LHCN-M2 (cell line): ENCODE results near the gene ATP6V1G2. TPM values are rescaled to one million over a fixed set of nuclear protein-coding genes. Genes with fewer than 3 reads are reported as not detected.
A peak's percentile ranks its signal among the peaks of the same experiment; 100 is the strongest.
"Not testable (repeated sequence)": the region's sequence is repeated elsewhere in the genome, so short reads cannot be mapped to it uniquely, and the experiment has no call there.

Experiments used
- DNase-seq: peaks from one replicate; pipeline ENCODE4 v3.0.0-alpha.2; 2012; ENCODE audit warnings: low read depth
- polyA plus RNA-seq: library from polyadenylated mRNA; unstranded; fragments of >200 nt; gene quantifications from one replicate; pipeline ENCODE4 v1.2.1, GENCODE V29; 2012; ENCODE audit warnings: missing spikeins
- total RNA-seq: library from RNA; depleted of rRNA; stranded (reverse); fragments of >200 nt; gene quantifications from 2 replicates; pipeline ENCODE4 v1.2.3, GENCODE V29; 2014; rRNA removed

Gene ATP6V1G2
- total RNA-seq, result 3.1 and 3.3 TPM in 2 replicates
- 2.7 TPM for polyA plus RNA-seq

GRCh38 chr6:31546339-31546957, at the start of gene ATP6V1G2:
ATP6V1G2 (minus strand) TSS chr6:31546608; CDS start chr6:31546559, 49 bp downstream.
- DNase-seq, result peak; percentile 93

DNA sequence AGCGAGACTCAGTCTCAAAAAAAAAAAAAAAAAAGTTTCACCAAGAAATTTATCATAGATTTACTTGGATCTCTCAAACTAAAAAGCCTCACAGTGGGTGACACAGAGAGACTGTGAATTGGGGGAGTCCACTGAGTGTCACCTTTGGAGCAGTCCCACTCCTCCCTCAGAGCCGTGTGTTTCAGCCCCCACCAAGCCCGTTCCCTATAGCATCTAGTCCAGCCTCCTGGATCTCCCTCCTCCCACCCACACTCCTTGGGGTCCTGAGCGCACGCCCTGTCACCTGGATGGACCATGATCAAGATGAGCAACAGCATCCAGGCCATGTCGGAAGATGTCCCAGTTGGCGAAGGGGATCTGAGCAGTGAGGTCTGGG, 46.0 kb upstream of the ATP6V1G2 start:
- no peak for DNase-seq

DNA sequence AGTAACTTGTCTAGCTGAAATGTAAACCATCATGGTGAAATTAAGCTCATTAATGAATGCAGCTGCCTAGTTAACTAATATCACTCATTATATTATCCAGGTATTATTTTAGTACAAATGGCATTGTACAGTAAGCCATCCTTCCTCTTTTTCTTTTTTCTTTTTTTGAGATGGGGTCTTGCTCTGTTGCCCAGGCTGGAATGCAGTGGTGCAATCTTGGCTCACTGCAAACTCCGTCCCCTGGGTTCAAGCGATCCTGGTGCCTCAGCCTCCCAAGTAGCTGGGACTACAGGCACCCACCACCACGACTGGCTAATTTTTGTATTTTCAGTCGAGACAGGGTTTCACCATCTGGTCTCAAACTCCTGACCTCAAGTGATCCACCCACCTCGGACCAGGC, 44.3 kb upstream of the ATP6V1G2 start:
- DNase-seq, result not testable (repeated sequence)

DNA sequence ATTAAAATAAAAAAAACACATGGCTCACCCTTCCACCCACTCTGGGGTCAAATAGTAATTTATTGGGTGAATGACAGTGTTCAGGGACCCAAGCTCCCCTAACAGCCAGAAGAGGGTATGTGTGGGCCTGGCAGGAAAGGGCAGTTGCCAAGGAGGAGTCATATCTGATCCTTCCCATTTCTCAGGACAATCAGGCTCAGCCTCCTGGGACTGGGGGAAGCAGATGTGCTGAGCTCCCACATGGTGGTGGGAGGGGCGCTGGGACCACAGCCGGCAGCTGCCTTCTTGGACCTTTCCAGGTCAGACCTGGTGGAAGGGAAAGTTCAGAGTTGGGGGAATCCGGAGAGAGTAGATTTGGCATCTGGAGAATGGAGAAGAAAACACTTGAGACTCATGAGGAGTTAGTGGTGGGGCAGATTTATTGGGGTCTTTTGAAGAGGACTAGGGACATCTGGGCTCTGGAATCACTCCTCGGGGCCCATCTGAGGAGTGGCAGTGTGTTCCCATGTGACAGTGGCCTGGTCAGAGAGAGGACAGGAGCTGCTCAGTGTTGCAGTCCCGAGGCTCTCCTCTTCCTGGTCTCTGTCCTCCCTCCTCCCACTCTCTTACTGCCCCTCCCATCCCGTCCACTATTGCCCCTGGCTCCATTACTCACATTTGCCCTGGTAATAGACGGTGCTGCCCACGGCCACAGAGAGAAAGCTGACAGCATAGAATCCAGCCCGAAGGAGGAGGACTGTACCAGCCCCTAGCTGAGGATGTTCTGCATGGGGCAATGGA, 42.7 kb upstream of the ATP6V1G2 start:
- DNase-seq, result peak; percentile 56

DNA sequence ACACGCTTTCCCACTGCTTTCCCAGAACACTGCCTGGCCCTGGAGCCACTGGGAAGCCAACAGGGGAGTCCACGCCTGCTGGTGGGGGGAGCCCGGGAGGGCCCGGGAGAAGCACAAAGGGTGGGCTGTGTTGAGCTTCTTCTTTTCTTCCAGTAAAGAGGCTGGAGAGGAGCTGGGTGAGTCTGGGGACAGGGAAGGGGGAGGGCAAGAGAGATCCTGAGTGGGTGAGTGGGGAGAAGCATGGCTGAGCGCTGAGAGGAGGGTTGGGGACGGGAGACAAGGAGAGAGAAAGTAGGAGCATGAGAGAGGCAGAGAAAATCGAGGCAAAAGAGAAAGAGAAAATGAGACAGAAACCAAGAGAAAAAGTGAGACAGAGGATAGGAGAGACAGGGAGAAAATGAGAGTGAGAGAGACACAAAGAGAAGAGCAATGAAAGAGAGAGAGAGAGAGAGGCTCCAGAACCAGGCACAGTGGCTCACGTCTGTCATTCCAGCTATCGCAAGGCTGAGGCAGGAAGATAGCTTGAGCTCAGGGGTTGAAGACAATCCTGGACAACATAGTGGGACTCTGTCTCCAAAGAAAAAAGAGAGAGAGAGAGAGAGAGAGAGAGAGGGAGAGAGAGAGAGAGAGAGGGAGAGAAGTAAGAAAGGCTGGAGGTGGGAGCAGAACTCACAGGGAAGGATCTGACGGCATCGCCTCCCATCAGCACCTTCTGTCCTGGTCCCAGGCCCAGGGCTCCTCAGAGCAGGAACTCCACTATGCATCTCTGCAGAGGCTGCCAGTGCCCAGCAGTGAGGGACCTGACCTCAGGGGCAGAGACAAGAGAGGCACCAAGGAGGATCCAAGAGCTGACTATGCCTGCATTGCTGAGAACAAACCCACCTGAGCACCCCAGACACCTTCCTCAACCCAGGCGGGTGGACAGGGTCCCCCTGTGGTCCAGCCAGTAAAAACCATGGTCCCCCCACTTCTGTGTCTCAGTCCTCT, 41.7 kb upstream of the ATP6V1G2 start:
- no peak for DNase-seq

GRCh38 chr6:31586599-31587281, 40.3 kb upstream of the ATP6V1G2 start:
- DNase-seq, result no peak

DNA sequence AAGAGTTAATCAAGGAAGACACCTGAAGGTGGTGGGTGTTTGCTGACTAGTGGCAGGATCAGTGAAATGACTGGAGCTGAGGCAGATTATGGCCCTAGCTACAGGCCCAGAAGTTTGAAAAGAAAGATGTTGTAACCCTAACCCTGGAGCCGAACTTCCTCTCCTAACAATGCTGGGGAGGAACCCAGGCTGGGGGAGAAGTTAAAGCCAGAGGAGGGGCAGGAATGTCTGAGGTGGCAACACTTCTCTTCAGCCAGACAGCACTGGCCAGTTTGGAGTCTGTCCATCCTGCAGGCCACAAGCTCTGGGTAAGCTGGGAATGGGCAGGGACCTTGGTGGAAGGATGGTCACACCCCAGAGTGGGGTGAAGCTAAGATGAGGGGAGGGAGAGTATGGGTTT, 39.6 kb upstream of the ATP6V1G2 start, which contains the start of gene LST1:
LST1 (plus strand) TSS at position 270 of the 400 bp plus-strand sequence. CDS start 1,023 bp downstream, outside the sequence.
- DNase-seq, result no peak

DNA sequence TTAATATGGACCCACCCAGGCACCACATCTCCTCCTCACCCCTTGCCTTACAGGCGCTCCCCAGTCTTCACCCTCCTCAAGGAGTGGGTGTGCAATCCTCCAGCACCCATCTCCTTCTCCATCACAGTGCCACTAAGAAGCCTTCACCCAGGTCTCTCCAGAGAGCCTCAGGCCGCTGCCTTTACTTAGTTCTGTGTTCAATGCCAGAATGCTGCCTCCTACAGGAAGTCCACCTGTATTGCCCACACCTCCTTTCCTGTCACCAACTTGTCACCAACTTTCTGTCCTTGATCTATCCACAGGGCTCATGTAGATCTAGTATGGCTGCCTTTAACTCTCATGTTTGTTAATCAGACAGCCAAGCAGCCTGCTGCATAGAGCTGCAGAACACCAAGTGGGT, 39.1 kb upstream of the ATP6V1G2 start:
- DNase-seq, result no peak

GRCh38 chr6:31582230-31582643, 35.8 kb upstream of the ATP6V1G2 start, which contains the start of gene LTB:
LTB (minus strand) TSS chr6:31582424; CDS start chr6:31582417, 7 bp downstream.
- no peak for DNase-seq

GRCh38 chr6:31581434-31582229, 35.2 kb upstream of the ATP6V1G2 start:
- DNase-seq, result no peak

DNA sequence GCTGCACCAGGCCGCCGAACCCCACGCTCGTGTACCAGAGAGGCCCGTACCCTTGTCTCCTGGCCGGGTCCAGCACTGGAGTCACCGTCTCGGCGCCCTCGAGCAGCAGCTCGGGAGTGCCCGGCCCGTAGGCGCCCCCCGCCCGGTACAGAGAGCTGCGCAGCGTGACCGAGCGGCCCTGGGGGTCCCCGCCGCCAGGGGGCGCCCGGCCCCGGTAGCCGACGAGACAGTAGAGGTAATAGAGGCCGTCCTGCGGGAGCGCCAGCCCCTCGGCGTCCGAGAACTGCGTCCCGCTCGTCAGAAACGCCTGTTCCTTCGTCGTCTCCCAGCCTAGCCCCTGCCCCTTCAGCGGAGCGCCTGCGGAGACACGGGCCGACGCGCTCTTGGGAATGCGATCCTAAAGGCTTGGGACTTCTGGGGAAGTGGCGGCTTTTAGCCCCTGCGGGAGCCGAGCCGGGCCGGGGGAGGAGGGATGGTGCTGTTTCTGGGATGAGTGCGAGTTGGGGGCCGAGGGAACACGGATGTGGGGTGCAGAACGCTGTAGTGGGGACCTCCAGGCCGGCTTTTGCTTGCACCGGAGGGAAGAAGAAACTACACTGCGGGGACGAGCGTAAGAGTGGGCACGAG, 34.5 kb upstream of the ATP6V1G2 start:
- peak; percentile 71 for DNase-seq

DNA sequence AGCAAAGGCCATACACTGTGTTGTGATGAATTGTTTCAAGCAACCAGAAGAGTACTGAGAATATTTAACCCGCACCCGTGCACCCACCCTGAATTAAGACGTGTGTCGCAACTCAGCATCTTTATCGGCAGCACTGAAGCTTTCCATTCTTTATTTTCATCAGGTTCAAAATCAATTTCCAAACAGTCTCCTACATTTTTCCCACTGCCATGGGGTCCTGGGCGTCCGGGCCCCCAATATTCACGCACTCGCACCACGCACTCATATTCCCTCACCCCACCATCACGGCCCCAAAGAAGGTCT, 34.0 kb upstream of the ATP6V1G2 start:
- no peak for DNase-seq

- no peak for DNase-seq
Measured at GRCh38 chr6:31579546-31580437, 33.4 kb upstream of the ATP6V1G2 start.

DNA sequence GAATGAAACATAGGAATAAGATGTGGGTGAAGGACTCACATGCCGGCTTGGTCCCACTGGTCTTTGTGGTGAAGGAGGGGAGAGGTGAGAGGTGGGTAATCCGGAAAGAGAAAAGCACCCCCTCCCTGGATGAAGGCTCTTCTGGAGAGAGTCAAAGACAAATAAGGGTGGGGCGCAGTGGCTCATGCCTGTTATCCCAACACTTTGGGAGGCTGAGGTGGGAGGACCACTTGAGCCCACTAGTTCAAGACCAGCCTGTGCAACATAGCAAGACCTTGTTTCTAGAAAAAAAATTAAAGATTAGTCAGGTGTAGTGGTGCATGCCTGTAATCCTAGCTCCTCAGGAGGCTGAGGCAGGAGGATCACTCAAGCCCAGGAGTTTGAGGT, 32.7 kb upstream of the ATP6V1G2 start:
- no peak for DNase-seq

DNA sequence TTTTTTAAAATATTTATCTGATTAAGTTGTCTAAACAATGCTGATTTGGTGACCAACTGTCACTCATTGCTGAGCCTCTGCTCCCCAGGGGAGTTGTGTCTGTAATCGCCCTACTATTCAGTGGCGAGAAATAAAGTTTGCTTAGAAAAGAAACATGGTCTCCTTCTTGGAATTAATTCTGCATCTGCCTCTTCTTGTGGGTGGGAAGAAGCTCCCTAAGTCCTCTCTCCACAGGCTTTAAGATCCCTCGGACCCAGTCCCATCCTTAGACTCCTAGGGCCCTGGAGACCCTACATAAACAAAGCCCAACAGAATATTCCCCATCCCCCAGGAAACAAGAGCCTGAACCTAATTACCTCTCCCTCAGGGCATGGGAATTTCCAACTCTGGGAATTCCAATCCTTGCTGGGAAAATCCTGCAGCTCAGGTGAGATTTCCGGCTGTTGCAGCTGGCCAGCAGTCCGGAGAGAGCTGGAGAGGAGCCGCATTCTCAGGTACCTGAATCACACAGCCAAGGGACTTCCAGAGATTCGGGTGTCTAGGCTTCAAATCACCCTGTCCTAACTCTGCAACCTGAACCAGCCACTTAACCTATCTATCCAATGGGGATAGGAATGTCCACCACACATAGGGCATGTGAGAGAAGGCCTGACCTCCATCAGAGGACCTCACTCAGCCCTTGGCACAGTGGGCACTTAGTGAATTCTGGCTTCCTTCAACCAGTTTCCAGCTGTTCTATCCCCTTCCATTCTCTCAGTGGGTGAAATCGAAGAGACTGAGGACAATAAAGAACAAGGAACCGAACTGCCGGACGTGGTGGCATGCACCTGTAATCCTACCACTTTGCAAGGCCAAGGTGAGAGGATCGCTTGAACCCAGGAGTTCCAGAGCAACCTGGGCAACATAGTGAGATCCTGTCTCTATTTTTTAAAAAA, 32.0 kb upstream of the ATP6V1G2 start:
- DNase-seq, result no peak

GRCh38 chr6:31577579-31577966, 31.2 kb upstream of the ATP6V1G2 start:
- no peak for DNase-seq

- no peak for DNase-seq
Measured at GRCh38 chr6:31576897-31577578, 30.6 kb upstream of the ATP6V1G2 start.
